MCF 10A (cell line): ENCODE data around the gene PPM1G. TPM values are rescaled to one million over a fixed set of nuclear protein-coding genes. Genes with fewer than 3 reads are reported as not detected.

Experiments used
- BruUV-seq: library from RNA; stranded (reverse); fragments of 400-500 nt; replicated peaks from 2 replicates; lab custom pipeline; 2021; lab: Mats Ljungman, UMichigan
- CTCF ChIA-PET: fragments of 300-600 bp; sonication (Branson Sonifier 250); formaldehyde crosslinking; extraction: SDS; loops from one replicate; lab custom pipeline; 2021; ENCODE audit warnings: antibody characterized with exemption, inconsistent platforms; lab: Yijun Ruan, JAX
- POLR2A ChIA-PET: fragments of 300-600, 350-650 bp; sonication (Branson Sonifier 250); formaldehyde crosslinking; extraction: SDS; loops from one replicate; lab custom pipeline; 2020; ENCODE audit warnings: antibody characterized with exemption, inconsistent platforms; lab: Yijun Ruan, JAX
- DNase-seq: peaks from one replicate; pipeline ENCODE4 v3.0.0-alpha.2; 2018; ENCODE audit not compliant: unreplicated experiment
- H3K27ac Mint-ChIP-seq: one replicate; pipeline ENCODE4 v1.8.0; 2022; ENCODE audit warnings: mild to moderate bottlenecking, low read depth, mixed read lengths; ENCODE audit not compliant: unreplicated experiment
- H3K27me3 Mint-ChIP-seq: one replicate; pipeline ENCODE4 v1.8.0; 2022; ENCODE audit warnings: mixed read lengths; ENCODE audit not compliant: insufficient read depth, unreplicated experiment
- H3K36me3 Mint-ChIP-seq: one replicate; pipeline ENCODE4 v1.8.0; 2022; ENCODE audit warnings: mild to moderate bottlenecking, moderate library complexity, mixed read lengths; ENCODE audit not compliant: insufficient read depth, unreplicated experiment
- H3K4me1 Mint-ChIP-seq: one replicate; pipeline ENCODE4 v1.8.0; 2022; ENCODE audit warnings: mixed read lengths; ENCODE audit not compliant: insufficient read depth, unreplicated experiment
- H3K4me3 Mint-ChIP-seq: one replicate; pipeline ENCODE4 v1.8.0; 2022; ENCODE audit warnings: mild to moderate bottlenecking, moderate library complexity, mixed read lengths; ENCODE audit not compliant: unreplicated experiment
- H3K9me3 Mint-ChIP-seq: one replicate; pipeline ENCODE4 v1.8.0; 2022; ENCODE audit warnings: mixed read lengths; ENCODE audit not compliant: unreplicated experiment
- intact Hi-C: fragments of 100-400 bp; cut with micrococcal nuclease; formaldehyde crosslinking; loops from 2 replicates; pipeline ENCODE4 v1.14.1; 2022
- total RNA-seq: library from RNA; stranded (reverse); gene quantifications from 2 replicates; pipeline ENCODE4 v1.2.3, GENCODE V29; 2022
- TF ChIP-seq, protein P1 (sequence below): fragments of 200-600 bp; IDR thresholded peaks from one replicate; pipeline ENCODE4 v1.8.0; 2022; ENCODE audit warnings: antibody characterized with exemption, mild to moderate bottlenecking; ENCODE audit not compliant: unreplicated experiment

Gene PPM1G
- total RNA-seq, 1 experiment from 2014 or later = 123 TPM

- TF ChIP-seq, protein P1, sequence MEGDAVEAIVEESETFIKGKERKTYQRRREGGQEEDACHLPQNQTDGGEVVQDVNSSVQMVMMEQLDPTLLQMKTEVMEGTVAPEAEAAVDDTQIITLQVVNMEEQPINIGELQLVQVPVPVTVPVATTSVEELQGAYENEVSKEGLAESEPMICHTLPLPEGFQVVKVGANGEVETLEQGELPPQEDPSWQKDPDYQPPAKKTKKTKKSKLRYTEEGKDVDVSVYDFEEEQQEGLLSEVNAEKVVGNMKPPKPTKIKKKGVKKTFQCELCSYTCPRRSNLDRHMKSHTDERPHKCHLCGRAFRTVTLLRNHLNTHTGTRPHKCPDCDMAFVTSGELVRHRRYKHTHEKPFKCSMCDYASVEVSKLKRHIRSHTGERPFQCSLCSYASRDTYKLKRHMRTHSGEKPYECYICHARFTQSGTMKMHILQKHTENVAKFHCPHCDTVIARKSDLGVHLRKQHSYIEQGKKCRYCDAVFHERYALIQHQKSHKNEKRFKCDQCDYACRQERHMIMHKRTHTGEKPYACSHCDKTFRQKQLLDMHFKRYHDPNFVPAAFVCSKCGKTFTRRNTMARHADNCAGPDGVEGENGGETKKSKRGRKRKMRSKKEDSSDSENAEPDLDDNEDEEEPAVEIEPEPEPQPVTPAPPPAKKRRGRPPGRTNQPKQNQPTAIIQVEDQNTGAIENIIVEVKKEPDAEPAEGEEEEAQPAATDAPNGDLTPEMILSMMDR = no peak
- CTCF ChIA-PET = interaction anchor here (0.6 to 2.1 kb wide), 4 partner anchors 8 to 69 kb away, joined by 3 to 12 read pairs (median 5); no protein-coding TSS in a partner anchor
- BruUV-seq = no TSS peak
- peak within 1 kb of the TSS; percentile 84 for H3K4me3 Mint-ChIP-seq
- H3K27me3 Mint-ChIP-seq = no peaks in the 10 kb centered on the region
- peaks cover 77% of the 10 kb centered on the region for H3K36me3 Mint-ChIP-seq
- intact Hi-C loops = loop anchor here (1.0 kb wide), 1 partner anchor 11 kb away; the partner anchor contains the start of genes EIF2B4 and SNX17
- no peaks in the 10 kb centered on the region for H3K9me3 Mint-ChIP-seq
- peaks cover 20% of the 10 kb centered on the region for H3K4me1 Mint-ChIP-seq
- DNase-seq = peak; percentile 95
- POLR2A ChIA-PET = interaction anchor here (0.5 to 5.6 kb wide), 18 partner anchors 11 to 1516 kb away, joined by 3 to 114 read pairs (median 4); partner anchors contain the start of genes CCDC121, EIF2B4, GPN1 and GTF3C2
- peak within 1 kb of the TSS; percentile 93 for H3K27ac Mint-ChIP-seq
These were observed 28.5 kb downstream of the PPM1G start, which contains the start of gene ZNF513 for GRCh38 chr2:27380626-27381545. ZNF513 (minus strand) TSS chr2:27380734; CDS start chr2:27380526, 208 bp downstream.

- Mint-ChIP-seq H3K27ac (peak overlapping the region; percentile 93), H3K27me3 (no peaks in the 10 kb centered on the region), H3K36me3 (peaks cover 80% of the 10 kb centered on the region), H3K4me3 (peak overlapping the region; percentile 84), H3K4me1 (peaks cover 18% of the 10 kb centered on the region), H3K9me3 (no peaks in the 10 kb centered on the region)
- TF ChIP-seq, protein P1 = no peak
- DNase-seq = peak; percentile 25
- BruUV-seq = no TSS peak
- intact Hi-C loops = loop anchor here (1.0 kb wide), 1 partner anchor 10 kb away; the partner anchor contains the start of genes EIF2B4 and SNX17
- POLR2A ChIA-PET = interaction anchor here (0.7 to 5.6 kb wide), 15 partner anchors 10 to 326 kb away, joined by 3 to 114 read pairs (median 5); partner anchors contain the start of genes CCDC121, EIF2B4, GPN1 and GTF3C2
- CTCF ChIA-PET = interaction anchor here (0.6 to 2.9 kb wide), 7 partner anchors 9 to 869 kb away, joined by 3 to 14 read pairs (median 4); partner anchors contain the start of gene MPV17
These were observed 29.4 kb downstream of the PPM1G start for GRCh38 chr2:27379836-27380625.

GRCh38 chr2:27379383-27379835, 30.0 kb downstream of the PPM1G start:
- CTCF ChIA-PET = interaction anchor here (0.6 to 2.9 kb wide), 5 partner anchors 8 to 869 kb away, joined by 3 to 14 read pairs (median 5); partner anchors contain the start of gene MPV17
- peak overlapping the region; percentile 93 for H3K27ac Mint-ChIP-seq
- intact Hi-C loops = no loop called here
- H3K4me1 Mint-ChIP-seq = peaks cover 16% of the 10 kb centered on the region
- peaks cover 80% of the 10 kb centered on the region for H3K36me3 Mint-ChIP-seq
- peak overlapping the region; percentile 84 for H3K4me3 Mint-ChIP-seq
- DNase-seq = no peak
- BruUV-seq = TSS peak; percentile 13
- H3K27me3 Mint-ChIP-seq = no peaks in the 10 kb centered on the region
- H3K9me3 Mint-ChIP-seq = no peaks in the 10 kb centered on the region
- TF ChIP-seq, protein P1 = no peak
- POLR2A ChIA-PET = interaction anchor here (0.6 to 5.6 kb wide), 11 partner anchors 9 to 400 kb away, joined by 3 to 114 read pairs (median 12); partner anchors contain the start of genes CCDC121, EIF2B4, GPN1 and GTF3C2
